PFSK-1 (cell line): Measurements from ENCODE around the gene SLC18A2.

Experiments used
- FOXP2 ChIP-seq: optimal IDR thresholded peaks from 2 replicates; pipeline ENCODE3; 2011; ENCODE audit warnings: borderline replicate concordance, control low read depth, inconsistent platforms; ENCODE audit not compliant: insufficient read depth; ENCODE audit errors: extremely low read length, extremely low read depth
- POLR2AphosphoS5 ChIP-seq: IDR thresholded peaks from 2 replicates; pipeline ENCODE4 v1.6.1; 2012; ENCODE audit warnings: low read depth, mild to moderate bottlenecking, control low read depth, low read length, moderate library complexity
- SIN3A ChIP-seq: IDR thresholded peaks from 2 replicates; pipeline ENCODE4 v1.6.1; 2012; ENCODE audit warnings: mild to moderate bottlenecking, low read length, moderate library complexity, borderline replicate concordance; ENCODE audit not compliant: insufficient read depth
- TAF1 ChIP-seq: IDR thresholded peaks from 2 replicates; pipeline ENCODE4 v1.6.1; 2012; ENCODE audit warnings: low read length, control low read depth, borderline replicate concordance; ENCODE audit not compliant: insufficient read depth
- TF ChIP-seq, protein P1 (sequence below), 2 experiments: IDR thresholded peaks; 2 replicates each; pipeline versions ENCODE4 v1.6.1 to v1.8.0; 2011 to 2012; ENCODE audit warnings: low read depth in 2 of 2, low read length in 2 of 2, control low read depth in 1 of 2, inconsistent platforms in 1 of 2, mild to moderate bottlenecking in 1 of 2, moderate library complexity in 1 of 2; ENCODE audit not compliant: insufficient read depth in 1 of 2

SLC18A2 gene

DNA sequence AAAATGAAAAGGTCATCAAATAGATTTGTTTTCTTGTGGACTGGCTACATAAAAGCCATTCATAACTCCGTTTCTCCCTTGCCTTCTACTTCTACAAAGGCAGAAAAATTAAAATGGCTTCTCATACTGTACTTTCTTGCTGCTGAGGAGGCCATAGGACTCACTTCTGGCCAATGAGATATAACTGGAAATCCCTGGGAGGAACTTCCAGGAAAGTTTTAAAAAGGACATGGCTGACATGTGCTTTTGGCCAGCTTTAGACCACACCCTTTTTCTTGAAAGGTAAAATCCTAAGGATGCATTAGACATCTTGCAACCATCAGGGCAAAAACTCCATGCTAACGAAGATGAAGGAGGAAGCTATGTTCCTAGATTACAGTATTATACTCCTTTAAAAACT, 75.8 kb downstream of the SLC18A2 start:
- TF ChIP-seq TAF1 (no peak), POLR2AphosphoS5 (no peak), SIN3A (no peak), FOXP2 (no peak)
- TF ChIP-seq, protein P1, sequence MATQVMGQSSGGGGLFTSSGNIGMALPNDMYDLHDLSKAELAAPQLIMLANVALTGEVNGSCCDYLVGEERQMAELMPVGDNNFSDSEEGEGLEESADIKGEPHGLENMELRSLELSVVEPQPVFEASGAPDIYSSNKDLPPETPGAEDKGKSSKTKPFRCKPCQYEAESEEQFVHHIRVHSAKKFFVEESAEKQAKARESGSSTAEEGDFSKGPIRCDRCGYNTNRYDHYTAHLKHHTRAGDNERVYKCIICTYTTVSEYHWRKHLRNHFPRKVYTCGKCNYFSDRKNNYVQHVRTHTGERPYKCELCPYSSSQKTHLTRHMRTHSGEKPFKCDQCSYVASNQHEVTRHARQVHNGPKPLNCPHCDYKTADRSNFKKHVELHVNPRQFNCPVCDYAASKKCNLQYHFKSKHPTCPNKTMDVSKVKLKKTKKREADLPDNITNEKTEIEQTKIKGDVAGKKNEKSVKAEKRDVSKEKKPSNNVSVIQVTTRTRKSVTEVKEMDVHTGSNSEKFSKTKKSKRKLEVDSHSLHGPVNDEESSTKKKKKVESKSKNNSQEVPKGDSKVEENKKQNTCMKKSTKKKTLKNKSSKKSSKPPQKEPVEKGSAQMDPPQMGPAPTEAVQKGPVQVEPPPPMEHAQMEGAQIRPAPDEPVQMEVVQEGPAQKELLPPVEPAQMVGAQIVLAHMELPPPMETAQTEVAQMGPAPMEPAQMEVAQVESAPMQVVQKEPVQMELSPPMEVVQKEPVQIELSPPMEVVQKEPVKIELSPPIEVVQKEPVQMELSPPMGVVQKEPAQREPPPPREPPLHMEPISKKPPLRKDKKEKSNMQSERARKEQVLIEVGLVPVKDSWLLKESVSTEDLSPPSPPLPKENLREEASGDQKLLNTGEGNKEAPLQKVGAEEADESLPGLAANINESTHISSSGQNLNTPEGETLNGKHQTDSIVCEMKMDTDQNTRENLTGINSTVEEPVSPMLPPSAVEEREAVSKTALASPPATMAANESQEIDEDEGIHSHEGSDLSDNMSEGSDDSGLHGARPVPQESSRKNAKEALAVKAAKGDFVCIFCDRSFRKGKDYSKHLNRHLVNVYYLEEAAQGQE (IDR thresholded peaks at IDR 0.05; ENCODE audit: insufficient read depth in 1 of 2, low read depth in 2 of 2, low read length in 2 of 2) = no peak

DNA sequence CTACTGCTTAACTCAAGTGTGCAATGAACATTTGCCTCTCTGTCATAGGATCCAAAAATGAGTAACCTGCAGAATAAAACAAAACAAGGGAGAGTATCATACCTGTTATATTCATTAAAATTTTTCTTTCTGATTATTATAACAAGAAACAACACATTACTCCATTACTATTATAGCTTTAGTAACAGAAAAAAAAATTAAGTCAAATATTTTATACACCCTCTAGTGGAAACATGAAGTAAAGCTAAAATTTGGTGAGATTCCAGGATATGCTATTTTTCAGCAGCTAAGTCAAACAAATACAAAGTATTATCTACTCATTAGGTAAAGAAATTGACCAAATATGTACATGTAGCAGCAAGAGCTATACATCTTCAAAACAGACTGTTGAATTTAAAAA, 78.0 kb downstream of the SLC18A2 start:
- TF ChIP-seq, protein P1 (IDR thresholded peaks at IDR 0.05; ENCODE audit: insufficient read depth in 1 of 2, low read depth in 2 of 2, low read length in 2 of 2) = no peak
- TF ChIP-seq FOXP2 = no peak
- no peak for TF ChIP-seq TAF1
- TF ChIP-seq SIN3A = no peak
- no peak for TF ChIP-seq POLR2AphosphoS5

DNA sequence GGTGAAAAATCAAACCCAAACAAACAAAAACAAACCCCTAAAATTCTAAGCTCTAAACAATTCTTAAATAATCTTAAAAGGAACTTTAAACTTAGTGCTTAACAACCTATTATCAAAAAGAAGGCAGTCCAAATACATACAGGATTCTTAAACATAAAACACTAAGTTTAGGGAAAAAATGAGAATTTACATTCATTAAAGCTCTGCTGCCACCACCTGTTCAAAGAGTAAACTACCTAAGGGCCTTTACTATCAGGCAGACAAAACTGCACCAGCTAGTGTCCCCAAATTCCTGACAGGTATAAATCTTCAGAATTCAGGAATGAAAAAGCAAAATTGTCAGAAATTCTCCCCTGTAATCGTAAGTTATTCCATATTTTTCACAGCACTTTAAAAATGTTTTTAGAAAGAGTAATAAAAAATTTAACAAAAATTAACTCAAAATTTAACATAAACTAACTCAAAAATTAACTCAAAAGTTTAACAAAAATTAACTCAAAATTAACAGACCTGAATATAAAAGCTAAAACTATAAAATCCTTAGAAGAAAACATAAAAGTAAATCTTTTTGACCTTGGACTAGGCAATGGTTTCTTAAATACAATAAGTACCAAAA, 79.2 kb downstream of the SLC18A2 start:
- no peak for TF ChIP-seq TAF1
- no peak for TF ChIP-seq SIN3A
- TF ChIP-seq, protein P1 (IDR thresholded peaks at IDR 0.05; ENCODE audit: insufficient read depth in 1 of 2, low read depth in 2 of 2, low read length in 2 of 2) = no peak
- no peak for TF ChIP-seq FOXP2

DNA sequence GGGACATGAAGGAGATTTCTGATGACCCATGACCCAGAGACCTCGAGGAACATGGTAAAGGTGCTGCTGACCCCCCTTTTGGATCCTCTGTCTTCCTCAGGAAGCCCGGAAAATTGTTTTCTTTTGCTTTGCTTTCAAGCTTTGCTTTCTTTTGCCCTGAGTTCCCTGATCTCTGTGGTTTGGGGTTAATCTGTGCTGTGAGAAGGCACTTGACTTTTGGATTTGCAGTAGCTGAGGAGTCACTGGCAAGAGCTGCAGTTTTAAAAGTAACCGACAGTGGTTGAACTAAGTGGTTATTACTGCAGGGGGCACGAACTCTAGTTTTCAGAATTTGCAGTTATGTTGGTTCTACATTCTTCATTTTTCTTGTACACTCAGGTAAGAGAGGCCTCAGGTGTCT, 81.3 kb downstream of the SLC18A2 start:
- TF ChIP-seq FOXP2 (no peak), TAF1 (no peak), SIN3A (no peak), POLR2AphosphoS5 (no peak)
- TF ChIP-seq, protein P1 (IDR thresholded peaks at IDR 0.05; ENCODE audit: insufficient read depth in 1 of 2, low read depth in 2 of 2, low read length in 2 of 2) = no peak

DNA sequence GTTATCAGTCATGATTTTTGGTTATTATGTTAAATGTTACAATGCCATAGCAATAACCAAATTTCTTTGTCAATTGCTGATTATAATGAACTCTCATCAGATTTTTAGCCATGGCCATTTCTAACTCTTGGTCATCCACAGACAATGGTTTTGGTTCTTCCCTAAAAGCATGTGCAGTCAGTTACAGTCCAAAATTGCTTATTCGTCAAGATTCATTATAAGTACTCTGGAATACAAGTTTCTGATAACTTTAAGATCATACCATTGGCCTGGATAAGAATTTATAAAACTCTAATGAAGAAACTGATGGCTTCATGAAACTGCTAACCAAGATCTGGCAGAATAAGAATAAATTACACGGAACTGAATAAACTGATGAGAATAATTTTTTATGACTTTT, 83.5 kb downstream of the SLC18A2 start:
- TF ChIP-seq, protein P1 (IDR thresholded peaks at IDR 0.05; ENCODE audit: insufficient read depth in 1 of 2, low read depth in 2 of 2, low read length in 2 of 2) = no peak
- no peak for TF ChIP-seq FOXP2
- no peak for TF ChIP-seq TAF1
- no peak for TF ChIP-seq POLR2AphosphoS5
- no peak for TF ChIP-seq SIN3A
